Retina (tissue), 1 donor: ENCODE measurements around the gene WDR17.
"Not testable (repeated sequence)": the region's sequence is repeated elsewhere in the genome, so short reads cannot be mapped to it uniquely, and the experiment has no call there.

Experiments
- DNase-seq: peaks from one replicate; pipeline ENCODE4 v3.0.0-alpha.2; 2016

Gene WDR17

GRCh38 chr4:176195184-176195978 lies 129.7 kb downstream of the WDR17 start, which contains the start of gene SPATA4:
SPATA4 (minus strand) TSS chr4:176195585; CDS start chr4:176195562, 23 bp downstream.
- DNase-seq: peak; percentile 94

- no peak for DNase-seq
These were observed 132.8 kb downstream of the WDR17 start for GRCh38 chr4:176198316-176198903.

DNA sequence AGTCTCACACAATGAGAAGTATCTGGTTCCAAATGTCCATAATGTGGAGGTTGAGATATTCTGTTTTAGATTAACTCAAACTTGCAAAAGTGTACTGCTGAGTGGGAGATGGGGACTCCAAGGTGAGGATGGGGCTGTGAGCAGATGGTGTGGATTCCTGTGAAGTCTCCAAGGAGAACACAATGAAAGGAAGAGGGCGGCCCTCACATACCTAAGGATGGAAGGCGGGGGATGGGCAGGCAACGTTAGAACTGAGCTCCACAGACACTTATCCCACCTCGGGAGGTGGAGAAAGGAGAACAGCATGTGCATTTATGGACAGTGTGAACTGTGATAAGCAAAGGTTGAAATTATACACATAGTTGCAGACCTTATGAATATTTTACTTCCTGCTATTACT lies 139.7 kb downstream of the WDR17 start:
- no peak for DNase-seq

DNA sequence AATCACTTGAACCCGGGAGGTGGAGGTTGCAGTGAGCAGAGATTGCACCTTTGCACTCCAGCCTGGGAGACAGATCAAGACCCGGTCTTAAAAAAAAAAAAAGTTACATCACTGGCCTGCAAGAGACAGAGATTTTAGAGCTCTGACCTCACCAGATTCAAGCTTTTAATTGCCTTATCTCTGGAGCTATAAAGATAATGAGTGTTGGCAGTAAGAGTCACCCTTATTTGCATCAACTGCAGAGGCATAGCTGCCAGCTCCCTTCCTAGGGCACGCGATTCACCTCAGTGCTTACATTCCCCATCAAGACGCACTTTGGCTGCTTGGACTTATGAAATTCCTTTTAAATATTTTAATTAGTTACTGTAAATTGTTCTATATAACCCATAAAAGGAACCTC lies 142.2 kb downstream of the WDR17 start:
- no peak for DNase-seq

GRCh38 chr4:176209535-176209934 lies 143.9 kb downstream of the WDR17 start:
- no peak for DNase-seq

- no peak for DNase-seq
These were observed 144.5 kb downstream of the WDR17 start for GRCh38 chr4:176210101-176210500.

GRCh38 chr4:176210579-176211296 lies 145.1 kb downstream of the WDR17 start:
- no peak for DNase-seq

DNA sequence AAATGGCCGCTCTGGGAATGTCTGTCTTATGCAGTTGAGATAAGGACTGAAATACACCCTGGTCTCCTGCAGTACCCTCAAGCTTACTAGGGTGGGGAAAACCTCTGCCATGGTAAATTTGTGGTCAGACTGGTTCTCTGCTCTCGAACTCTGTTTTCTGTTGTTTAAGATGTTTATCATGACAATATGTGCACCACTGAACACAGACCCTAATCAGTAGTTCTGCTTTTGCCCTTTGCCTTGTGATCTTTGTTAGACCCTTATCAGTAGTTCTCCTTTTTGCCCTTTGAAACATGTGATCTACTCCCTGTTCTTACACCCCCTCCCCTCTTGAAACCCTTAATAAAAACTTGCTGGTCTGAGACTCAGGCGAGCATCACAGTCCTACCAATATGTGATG lies 146.7 kb downstream of the WDR17 start:
- not testable (repeated sequence) for DNase-seq

DNA sequence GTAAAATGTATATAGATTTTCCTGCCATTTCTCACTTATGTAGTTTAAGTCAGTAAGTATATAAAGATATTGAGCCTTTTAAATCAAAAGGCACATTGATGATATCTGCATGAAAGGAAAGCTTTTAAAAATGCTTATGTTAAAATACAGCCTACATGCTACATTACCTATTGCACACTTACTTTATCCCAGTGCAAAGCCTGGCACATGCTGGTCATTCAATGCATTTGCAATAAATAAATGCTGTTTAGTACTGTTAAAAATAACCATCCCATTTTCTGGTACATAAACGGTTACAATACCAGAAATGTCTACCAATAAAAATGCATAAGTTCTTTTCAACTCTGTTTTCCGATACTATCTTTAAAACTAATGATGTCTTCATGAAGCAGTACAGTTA lies 151.9 kb downstream of the WDR17 start:
- no peak for DNase-seq

GRCh38 chr4:176222149-176222548 lies 156.5 kb downstream of the WDR17 start:
- no peak for DNase-seq

DNA sequence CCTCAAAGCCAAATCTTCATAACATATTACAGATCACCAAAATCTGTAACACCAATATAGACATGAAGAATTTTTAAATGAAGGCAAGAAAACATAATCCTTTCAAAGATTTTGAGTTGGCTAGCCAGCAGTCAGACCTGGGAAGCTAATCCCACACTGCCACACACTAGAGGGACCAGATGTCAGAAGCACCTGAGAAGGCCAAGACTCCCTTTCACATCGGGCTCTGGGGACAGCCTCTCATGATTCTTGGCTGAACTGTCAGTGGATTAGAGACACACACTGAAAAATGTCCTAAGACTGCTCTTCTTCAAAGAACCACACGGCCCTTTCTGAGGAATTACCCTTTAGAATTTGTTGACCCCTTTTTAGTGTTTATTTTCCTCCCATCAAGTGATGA lies 157.9 kb downstream of the WDR17 start:
- DNase-seq: no peak

GRCh38 chr4:176226736-176227135 lies 161.1 kb downstream of the WDR17 start:
- DNase-seq: no peak

DNA sequence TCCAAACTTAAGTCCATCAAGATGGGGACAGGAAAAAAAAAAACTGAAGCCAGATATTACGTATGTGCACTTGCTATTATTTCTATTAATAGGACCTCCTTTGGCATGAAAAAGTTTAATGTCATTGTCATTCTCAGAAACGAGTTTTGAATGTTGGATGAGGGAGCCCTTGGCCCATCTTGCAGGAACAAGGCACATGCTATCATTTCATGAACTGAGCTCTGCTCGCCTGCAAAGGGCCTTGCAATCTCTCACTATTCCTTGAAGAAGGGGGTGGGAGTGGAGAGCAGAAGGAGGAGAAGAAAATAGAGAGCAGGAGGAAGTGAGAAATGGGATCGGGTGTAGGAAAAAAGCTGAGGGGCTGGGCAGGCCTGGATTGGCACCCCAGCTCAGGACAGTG lies 164.0 kb downstream of the WDR17 start:
- DNase-seq: no peak
